IgD-negative memory B cell (primary cell): ENCODE results near the gene RAD51B. TPM values are rescaled to one million over a fixed set of nuclear protein-coding genes. Genes with fewer than 3 reads are reported as not detected.
A peak's percentile ranks its signal among the peaks of the same experiment; 100 is the strongest.

Experiments used
- H3K27ac Mint-ChIP-seq, 3 donors: one replicate each; pipeline ENCODE4 v1.8.0; 2020 to 2022; ENCODE audit warnings: mild to moderate bottlenecking in 3 of 3, mixed read lengths in 3 of 3, moderate library complexity in 1 of 3
- H3K27me3 Mint-ChIP-seq: one replicate; pipeline ENCODE4 v1.8.0; 2021; ENCODE audit warnings: mixed read lengths
- H3K36me3 Mint-ChIP-seq: one replicate; pipeline ENCODE4 v1.8.0; 2020; ENCODE audit warnings: mild to moderate bottlenecking, mixed read lengths
- H3K4me1 Mint-ChIP-seq, 3 donors: one replicate each; pipeline ENCODE4 v1.8.0; 2020 to 2022; ENCODE audit warnings: mixed read lengths in 3 of 3, mild to moderate bottlenecking in 1 of 3
- H3K4me3 Mint-ChIP-seq, 4 donors: one replicate each; pipeline ENCODE4 v1.8.0; 2020 to 2022; ENCODE audit warnings: mild to moderate bottlenecking in 4 of 4, mixed read lengths in 4 of 4, moderate library complexity in 3 of 4
- H3K9me3 Mint-ChIP-seq, 3 donors: one replicate each; pipeline ENCODE4 v1.8.0; 2020 to 2021; ENCODE audit warnings: mixed read lengths in 3 of 3, mild to moderate bottlenecking in 1 of 3
- polyA plus RNA-seq: library from polyadenylated mRNA; unstranded; fragments of 300-500 nt; fragmentation: Illumina TruSeq; gene quantifications from one replicate; pipeline ENCODE4 v1.2.3, GENCODE V29; 2021

RAD51B gene
- polyA plus RNA-seq, 1 donor from 2014 or later: 24.9 TPM

- H3K4me3 Mint-ChIP-seq: no peak overlapping the region
- H3K27me3 Mint-ChIP-seq: peaks cover 3% of the 10 kb centered on the region
- peaks cover 0 to 1% (median 0%) of the 10 kb centered on the region in 3 donors for H3K9me3 Mint-ChIP-seq
- peaks cover 4% of the 10 kb centered on the region for H3K36me3 Mint-ChIP-seq
- H3K4me1 Mint-ChIP-seq: peaks cover 32 to 45% (median 40%) of the 10 kb centered on the region in 3 donors
- H3K27ac Mint-ChIP-seq: no peak overlapping the region
These were observed 538.9 kb downstream of the RAD51B start for GRCh38 chr14:68358500-68358899.

- H3K4me1 Mint-ChIP-seq: peaks cover 37 to 48% (median 43%) of the 10 kb centered on the region in 3 donors
- H3K27me3 Mint-ChIP-seq: peaks cover 3% of the 10 kb centered on the region
- peaks cover 2% of the 10 kb centered on the region for H3K36me3 Mint-ChIP-seq
- peaks cover 0 to 1% (median 0%) of the 10 kb centered on the region in 3 donors for H3K9me3 Mint-ChIP-seq
- peak overlapping the region in 3 of 4 donors; percentile 51 to 75 (median 72) for H3K4me3 Mint-ChIP-seq
- peak overlapping the region; percentile 13 to 92 (median 88) for H3K27ac Mint-ChIP-seq
These were observed 539.6 kb downstream of the RAD51B start for GRCh38 chr14:68359022-68359836.

DNA sequence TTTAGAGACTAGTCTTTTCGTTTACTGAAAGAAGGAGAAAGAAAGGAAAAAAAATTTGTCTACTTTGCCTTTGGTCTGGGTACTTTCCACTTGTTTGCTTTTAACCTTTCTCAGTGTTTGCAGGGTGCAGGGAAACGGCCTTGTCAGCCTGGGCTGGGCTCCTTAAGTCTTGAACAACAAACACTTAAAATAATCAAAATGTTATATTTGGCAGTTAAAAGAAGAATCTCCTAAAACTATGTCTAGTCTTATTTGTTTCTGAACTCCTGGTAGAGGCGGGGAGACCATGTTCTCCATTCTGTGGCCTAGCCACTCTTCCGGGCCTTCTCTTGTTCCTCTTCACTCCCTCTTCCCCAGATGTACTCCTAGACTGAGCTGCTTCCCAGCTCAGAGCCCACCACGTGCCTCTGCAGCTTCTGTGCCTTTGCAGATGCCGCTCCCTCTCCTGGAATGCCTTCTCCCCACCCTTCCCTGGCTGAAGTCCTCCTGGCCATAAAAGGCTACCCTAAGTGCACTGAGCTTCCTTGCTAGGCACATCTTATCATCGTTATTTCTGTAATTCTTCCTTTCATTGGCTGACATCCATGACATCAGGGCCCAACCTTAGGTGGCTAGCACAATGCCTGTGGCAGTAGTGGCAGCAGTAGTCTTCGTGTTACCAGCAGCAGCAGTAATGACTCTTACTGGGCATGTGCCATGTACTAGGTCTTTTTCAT is 540.4 kb downstream of the RAD51B start:
- Mint-ChIP-seq H3K27me3 (peaks cover 3% of the 10 kb centered on the region), H3K27ac (peak overlapping the region; percentile 13 to 92 (median 88)), H3K4me1 (peaks cover 43 to 54% (median 47%) of the 10 kb centered on the region in 3 donors), H3K9me3 (peaks cover 0 to 3% (median 0%) of the 10 kb centered on the region in 3 donors), H3K4me3 (peak overlapping the region; percentile 21 to 75 (median 42)), H3K36me3 (peaks cover 2% of the 10 kb centered on the region)

- Mint-ChIP-seq H3K36me3 (peaks cover 2% of the 10 kb centered on the region), H3K27ac (peak overlapping the region in 2 of 3 donors; percentile 13 to 45), H3K9me3 (peaks cover 0 to 3% (median 0%) of the 10 kb centered on the region in 3 donors), H3K27me3 (peaks cover 3% of the 10 kb centered on the region), H3K4me3 (peak overlapping the region in 1 of 4 donors; percentile 36), H3K4me1 (peaks cover 46 to 58% (median 49%) of the 10 kb centered on the region in 3 donors)
These were observed 541.7 kb downstream of the RAD51B start for GRCh38 chr14:68361231-68361630.

DNA sequence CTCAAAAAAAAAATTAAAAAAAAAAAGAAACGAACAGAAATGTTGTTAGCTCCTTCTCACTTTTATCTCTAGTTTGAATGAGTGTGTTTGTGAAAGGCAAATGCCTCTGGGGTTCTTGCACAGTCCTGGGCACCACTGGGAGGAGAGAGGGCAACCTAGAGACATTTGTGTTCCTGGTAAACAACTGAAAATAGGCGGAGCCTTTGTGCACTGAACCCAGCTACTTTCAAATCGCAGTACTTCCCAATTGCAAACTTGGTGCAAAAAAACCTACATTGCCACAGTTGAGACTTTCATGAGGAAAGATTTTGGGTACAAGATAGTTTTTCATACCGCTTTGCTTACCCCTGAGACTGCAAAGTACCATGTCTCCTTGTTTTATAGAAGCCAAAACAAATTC is 543.3 kb downstream of the RAD51B start:
- H3K27me3 Mint-ChIP-seq: peaks cover 3% of the 10 kb centered on the region
- H3K9me3 Mint-ChIP-seq: peaks cover 0 to 3% (median 0%) of the 10 kb centered on the region in 3 donors
- peaks cover 2% of the 10 kb centered on the region for H3K36me3 Mint-ChIP-seq
- H3K4me1 Mint-ChIP-seq: peaks cover 54 to 61% (median 60%) of the 10 kb centered on the region in 3 donors
- peak overlapping the region; percentile 31 to 91 (median 56) for H3K4me3 Mint-ChIP-seq
- peak overlapping the region; percentile 73 to 88 (median 87) for H3K27ac Mint-ChIP-seq

DNA sequence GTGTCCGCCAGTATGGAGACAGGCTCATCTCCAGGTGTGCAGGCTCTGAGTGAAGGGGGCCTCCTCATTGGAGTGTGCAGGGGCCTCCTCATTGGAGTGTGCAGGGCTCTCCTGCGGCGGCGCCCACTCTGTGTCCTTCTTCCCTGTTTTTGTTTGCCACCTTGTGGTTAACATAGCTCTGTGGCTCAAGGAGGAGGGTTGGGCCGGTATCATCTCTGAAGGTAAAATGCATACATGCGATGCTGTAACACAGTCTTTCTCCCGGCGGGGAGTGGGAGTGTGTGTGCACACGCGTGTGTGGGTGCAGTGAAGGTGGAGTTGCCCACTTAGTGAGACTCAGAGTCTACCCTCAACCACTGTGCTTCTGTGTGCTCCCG is 543.9 kb downstream of the RAD51B start:
- peak overlapping the region in 2 of 4 donors; percentile 31 to 82 for H3K4me3 Mint-ChIP-seq
- peaks cover 2% of the 10 kb centered on the region for H3K36me3 Mint-ChIP-seq
- H3K9me3 Mint-ChIP-seq: peaks cover 0 to 3% (median 0%) of the 10 kb centered on the region in 3 donors
- H3K27ac Mint-ChIP-seq: peak overlapping the region in 2 of 3 donors; percentile 62 to 73
- H3K27me3 Mint-ChIP-seq: peaks cover 3% of the 10 kb centered on the region
- H3K4me1 Mint-ChIP-seq: peaks cover 58 to 64% (median 63%) of the 10 kb centered on the region in 3 donors

DNA sequence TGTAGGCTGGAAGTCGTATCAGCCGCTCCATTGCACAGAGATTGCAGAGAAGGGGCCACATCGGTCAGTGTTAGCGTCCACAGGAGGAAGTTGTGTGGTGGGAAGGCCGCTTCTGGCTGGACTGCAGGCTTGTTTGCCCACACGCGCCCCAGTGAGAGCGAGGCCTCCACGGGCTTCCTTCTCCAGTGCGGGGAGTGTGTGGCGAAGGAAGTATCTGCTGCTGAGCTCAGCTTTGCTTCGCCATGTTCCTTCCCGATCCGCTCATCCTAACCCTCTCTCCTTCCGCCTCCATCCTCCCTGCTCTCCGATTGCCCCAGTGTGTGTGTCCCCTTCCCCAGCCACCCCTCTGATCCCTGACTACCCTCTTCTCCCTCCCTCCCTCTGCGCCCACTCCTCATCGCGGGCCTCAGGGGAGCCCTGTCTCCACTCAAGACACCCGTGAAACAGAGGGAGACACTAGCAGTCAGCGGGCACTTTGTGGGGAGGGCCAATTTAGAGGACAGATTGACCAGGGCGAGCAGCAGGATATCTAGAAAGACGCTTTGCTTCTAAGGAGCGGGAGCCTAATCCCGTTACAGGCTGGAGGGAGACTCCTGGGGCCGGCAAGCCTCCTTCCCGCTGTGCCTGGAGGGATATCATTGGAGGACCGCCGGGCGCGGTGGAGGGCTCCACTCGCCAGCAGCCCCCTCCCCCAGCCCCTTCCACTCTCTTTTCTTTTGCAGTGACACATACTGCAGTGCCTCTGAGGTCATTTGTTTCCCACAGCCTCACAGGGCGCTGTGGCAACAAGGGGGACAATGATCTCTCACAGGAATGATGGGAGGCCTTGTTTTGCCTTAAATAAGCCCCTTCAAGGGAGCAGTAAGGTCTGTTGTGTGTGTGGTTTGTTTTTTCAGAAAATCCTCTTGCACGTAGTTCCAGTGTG is 544.5 kb downstream of the RAD51B start:
- H3K27ac Mint-ChIP-seq: peak overlapping the region; percentile 62 to 76 (median 73)
- peaks cover 2% of the 10 kb centered on the region for H3K36me3 Mint-ChIP-seq
- peaks cover 63 to 66% (median 63%) of the 10 kb centered on the region in 3 donors for H3K4me1 Mint-ChIP-seq
- H3K9me3 Mint-ChIP-seq: peaks cover 0 to 3% (median 0%) of the 10 kb centered on the region in 3 donors
- H3K4me3 Mint-ChIP-seq: peak overlapping the region in 2 of 4 donors; percentile 58 to 82
- H3K27me3 Mint-ChIP-seq: peaks cover 3% of the 10 kb centered on the region

- peaks cover 0 to 3% (median 0%) of the 10 kb centered on the region in 3 donors for H3K9me3 Mint-ChIP-seq
- H3K4me1 Mint-ChIP-seq: peaks cover 62 to 66% (median 63%) of the 10 kb centered on the region in 3 donors
- peaks cover 2% of the 10 kb centered on the region for H3K36me3 Mint-ChIP-seq
- peaks cover 3% of the 10 kb centered on the region for H3K27me3 Mint-ChIP-seq
- H3K27ac Mint-ChIP-seq: peak overlapping the region; percentile 1 to 76 (median 47)
- peak overlapping the region in 1 of 4 donors; percentile 58 for H3K4me3 Mint-ChIP-seq
These were observed 545.2 kb downstream of the RAD51B start for GRCh38 chr14:68364792-68365192.

DNA sequence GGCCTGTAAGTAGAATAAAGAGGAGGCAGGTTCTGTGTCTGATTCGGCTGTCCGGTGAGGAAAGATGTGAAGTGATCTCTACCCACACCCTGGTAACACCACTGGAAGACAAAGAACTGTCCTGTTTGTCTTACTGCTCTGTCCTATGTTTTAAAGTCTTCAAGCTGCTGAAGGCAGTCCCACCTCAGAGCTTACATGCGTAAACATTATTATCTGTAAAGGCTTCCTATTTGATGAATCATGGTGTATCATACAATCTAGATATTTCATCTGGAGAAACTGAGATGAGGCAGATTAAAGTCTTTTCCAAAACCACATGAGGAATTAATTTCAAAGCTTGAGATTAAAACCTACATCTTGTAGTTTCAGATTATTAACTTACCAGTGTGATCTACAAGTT is 545.6 kb downstream of the RAD51B start:
- peaks cover 2% of the 10 kb centered on the region for H3K36me3 Mint-ChIP-seq
- no peak overlapping the region for H3K4me3 Mint-ChIP-seq
- H3K4me1 Mint-ChIP-seq: peaks cover 58 to 66% (median 62%) of the 10 kb centered on the region in 3 donors
- H3K9me3 Mint-ChIP-seq: peaks cover 0 to 3% (median 0%) of the 10 kb centered on the region in 3 donors
- no peaks in the 10 kb centered on the region for H3K27me3 Mint-ChIP-seq
- H3K27ac Mint-ChIP-seq: peak overlapping the region in 2 of 3 donors; percentile 1 to 47

GRCh38 chr14:68366656-68367055 is 547.1 kb downstream of the RAD51B start:
- Mint-ChIP-seq H3K4me1 (peaks cover 52 to 60% (median 55%) of the 10 kb centered on the region in 3 donors), H3K4me3 (no peak overlapping the region), H3K27me3 (no peaks in the 10 kb centered on the region), H3K36me3 (peaks cover 2% of the 10 kb centered on the region), H3K9me3 (peaks cover 0 to 1% (median 0%) of the 10 kb centered on the region in 3 donors), H3K27ac (peak overlapping the region in 2 of 3 donors; percentile 15 to 16)

- Mint-ChIP-seq H3K9me3 (peaks cover 0 to 8% (median 0%) of the 10 kb centered on the region in 3 donors), H3K4me1 (peaks cover 53 to 64% (median 63%) of the 10 kb centered on the region in 3 donors), H3K36me3 (peaks cover 2% of the 10 kb centered on the region), H3K27me3 (no peaks in the 10 kb centered on the region), H3K4me3 (peak overlapping the region in 2 of 4 donors; percentile 3 to 89), H3K27ac (peak overlapping the region in 2 of 3 donors; percentile 21 to 56)
These were observed 548.0 kb downstream of the RAD51B start for GRCh38 chr14:68367536-68367935.

GRCh38 chr14:68368850-68369249 is 549.3 kb downstream of the RAD51B start:
- Mint-ChIP-seq H3K4me1 (peaks cover 53 to 63% (median 61%) of the 10 kb centered on the region in 3 donors), H3K36me3 (no peaks in the 10 kb centered on the region), H3K27ac (peak overlapping the region; percentile 56 to 92 (median 86)), H3K9me3 (peaks cover 0 to 8% (median 0%) of the 10 kb centered on the region in 3 donors), H3K4me3 (peak overlapping the region; percentile 21 to 87 (median 64)), H3K27me3 (no peaks in the 10 kb centered on the region)

DNA sequence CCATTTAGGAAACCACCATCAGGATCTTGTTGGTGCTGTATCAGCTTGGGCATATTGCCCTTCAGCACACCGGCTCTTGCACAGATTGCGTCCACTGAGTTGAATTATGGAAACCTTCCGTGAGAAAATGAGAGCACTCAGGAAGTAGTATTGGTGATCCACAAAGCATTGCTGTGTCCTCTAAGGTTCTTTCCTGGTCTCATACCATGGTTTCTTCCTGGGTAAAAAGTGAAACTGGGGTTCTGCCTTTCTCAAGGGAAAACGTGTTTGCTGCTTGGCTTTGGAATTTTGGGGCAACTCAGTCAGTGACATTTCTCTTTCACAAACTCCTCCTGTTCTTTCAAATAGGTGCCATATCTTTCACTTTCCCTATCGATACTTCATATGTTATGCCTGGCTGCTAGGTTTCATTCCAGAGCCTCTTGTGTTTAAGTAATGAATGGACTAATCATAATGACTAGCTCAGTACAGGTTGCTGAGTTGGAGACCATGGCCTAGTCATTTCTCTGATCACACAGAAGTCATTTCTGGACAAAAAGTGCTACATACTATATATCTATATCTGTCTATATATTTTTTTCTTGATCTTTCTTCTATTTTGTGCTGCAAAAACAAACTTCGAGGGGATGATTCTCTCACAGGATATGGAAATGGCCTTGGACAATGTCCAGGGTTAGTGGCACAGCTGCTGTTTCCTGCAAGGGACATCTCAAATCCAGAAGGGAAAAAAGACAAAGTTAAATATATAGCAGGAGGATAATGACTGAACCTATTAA is 549.9 kb downstream of the RAD51B start:
- H3K27ac Mint-ChIP-seq: peak overlapping the region; percentile 56 to 92 (median 86)

More for the DNA sequence above, 549.9 kb downstream of the RAD51B start:
- Mint-ChIP-seq H3K4me3 (peak overlapping the region; percentile 10 to 87 (median 53)), H3K4me1 (peaks cover 52 to 68% (median 66%) of the 10 kb centered on the region in 3 donors), H3K9me3 (peaks cover 0 to 7% (median 0%) of the 10 kb centered on the region in 3 donors), H3K36me3 (no peaks in the 10 kb centered on the region), H3K27me3 (no peaks in the 10 kb centered on the region)
